Duodenal mucosa (tissue), 2 donors: ENCODE results near the gene SPON2.

Experiments
- H3K27ac ChIP-seq: one replicate; pipeline ENCODE4 v1.7.0; 2013; ENCODE audit warnings: low read depth, low read length
- H3K27me3 ChIP-seq, 2 donors: one replicate each; pipeline ENCODE4 v1.7.0; 2013; ENCODE audit warnings: low read length in 2 of 2, control low read depth in 1 of 2; ENCODE audit not compliant: insufficient read depth in 2 of 2, control insufficient read depth in 1 of 2
- H3K36me3 ChIP-seq, 2 donors: one replicate each; pipeline ENCODE4 v1.7.0; 2013; ENCODE audit warnings: low read length in 2 of 2, control low read depth in 1 of 2; ENCODE audit not compliant: insufficient read depth in 2 of 2, control insufficient read depth in 1 of 2
- H3K4me1 ChIP-seq, 2 donors: one replicate each; pipeline ENCODE4 v1.7.0; 2013; ENCODE audit warnings: low read length in 2 of 2, control low read depth in 1 of 2; ENCODE audit not compliant: insufficient read depth in 2 of 2, control insufficient read depth in 1 of 2
- H3K4me3 ChIP-seq, 2 donors: one replicate each; pipeline ENCODE4 v1.7.0; 2013; ENCODE audit warnings: low read length in 2 of 2, low read depth in 1 of 2
- H3K9ac ChIP-seq, 2 donors: one replicate each; pipeline ENCODE4 v1.7.0; 2013; ENCODE audit warnings: low read length in 2 of 2, low read depth in 1 of 2
- H3K9me3 ChIP-seq, 2 donors: one replicate each; pipeline ENCODE4 v1.7.0; 2013; ENCODE audit warnings: low read length in 2 of 2, control low read depth in 1 of 2; ENCODE audit not compliant: control insufficient read depth in 1 of 2

The SPON2 gene

GRCh38 chr4:1164956-1165545, 7.3 kb downstream of the SPON2 start:
- Histone ChIP-seq H3K9ac (no peak overlapping the region), H3K27ac (no peak overlapping the region), H3K27me3 (peaks cover 3 to 13% of the 10 kb centered on the region in 2 donors)

GRCh38 chr4:1164444-1164843, 7.9 kb downstream of the SPON2 start:
- Histone ChIP-seq H3K27me3 (peaks cover 2 to 10% of the 10 kb centered on the region in 2 donors), H3K4me3 (no peak overlapping the region), H3K4me1 (peaks cover 15 to 22% of the 10 kb centered on the region in 2 donors), H3K9me3 (no peaks in the 10 kb centered on the region), H3K27ac (no peak overlapping the region), H3K9ac (no peak overlapping the region), H3K36me3 (no peaks in the 10 kb centered on the region)

More at GRCh38 chr4:1164956-1165545, 7.3 kb downstream of the SPON2 start:
- Histone ChIP-seq H3K4me1 (peaks cover 15 to 22% of the 10 kb centered on the region in 2 donors), H3K4me3 (no peak overlapping the region), H3K36me3 (peaks cover 0 to 1% of the 10 kb centered on the region in 2 donors), H3K9me3 (no peaks in the 10 kb centered on the region)

DNA sequence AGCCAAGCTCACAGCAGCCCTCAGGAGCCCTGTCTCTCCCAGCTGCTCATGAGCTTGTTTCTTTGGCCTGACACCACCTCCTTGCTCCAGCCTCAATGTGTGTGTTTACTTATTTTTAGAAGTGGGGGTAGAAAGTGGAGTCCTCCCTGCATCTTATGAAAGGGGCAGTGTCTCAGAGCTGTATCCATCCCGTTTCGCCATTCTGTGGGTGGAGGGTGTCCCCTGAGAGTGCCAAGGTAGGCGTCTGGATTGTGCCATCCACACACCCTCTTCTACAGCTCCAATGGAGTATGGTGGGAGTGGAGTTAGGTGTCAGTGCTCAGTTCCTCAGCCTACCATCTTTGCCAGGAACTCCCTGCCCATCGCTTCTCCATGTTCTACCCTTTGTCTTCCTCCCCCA, 8.3 kb downstream of the SPON2 start:
- H3K4me3 ChIP-seq = no peak overlapping the region
- no peak overlapping the region for H3K27ac ChIP-seq
- H3K9ac ChIP-seq = no peak overlapping the region
- peaks cover 15 to 21% of the 10 kb centered on the region in 2 donors for H3K4me1 ChIP-seq
- no peaks in the 10 kb centered on the region for H3K36me3 ChIP-seq
- peaks cover 0 to 10% of the 10 kb centered on the region in 2 donors for H3K27me3 ChIP-seq
- H3K9me3 ChIP-seq = no peaks in the 10 kb centered on the region

GRCh38 chr4:1160351-1160750, 12.0 kb downstream of the SPON2 start:
- H3K9ac ChIP-seq = no peak overlapping the region
- peaks cover 6% of the 10 kb centered on the region in 2 donors for H3K9me3 ChIP-seq
- no peak overlapping the region for H3K27ac ChIP-seq
- peaks cover 0 to 7% of the 10 kb centered on the region in 2 donors for H3K4me1 ChIP-seq
- H3K4me3 ChIP-seq = no peak overlapping the region
- no peaks in the 10 kb centered on the region for H3K36me3 ChIP-seq
- peaks cover 0 to 2% of the 10 kb centered on the region in 2 donors for H3K27me3 ChIP-seq

DNA sequence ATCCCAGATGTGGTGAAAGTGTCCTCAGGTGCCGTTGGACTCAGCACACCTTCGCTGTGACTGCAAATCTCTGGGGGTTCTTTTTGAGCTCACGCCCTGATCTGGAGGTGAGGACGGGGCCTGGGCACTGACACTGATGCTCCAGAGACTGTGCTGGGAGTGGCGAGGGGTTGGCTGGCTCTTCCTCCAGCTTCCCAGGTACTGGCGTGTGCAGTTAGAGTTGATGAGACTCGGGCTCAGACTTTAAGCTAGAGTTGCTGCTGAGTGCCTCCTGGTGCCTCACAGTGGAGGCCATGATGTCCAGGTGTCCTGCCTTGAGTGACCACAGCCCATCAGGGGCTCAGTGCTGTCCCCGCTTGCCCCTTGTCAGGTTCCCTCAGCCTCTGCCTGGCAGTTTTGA, 16.3 kb downstream of the SPON2 start:
- Histone ChIP-seq H3K27ac (no peak overlapping the region), H3K4me3 (no peak overlapping the region), H3K4me1 (peaks cover 0 to 7% of the 10 kb centered on the region in 2 donors), H3K36me3 (no peaks in the 10 kb centered on the region), H3K9ac (no peak overlapping the region), H3K27me3 (peaks cover 8 to 13% of the 10 kb centered on the region in 2 donors), H3K9me3 (peaks cover 6% of the 10 kb centered on the region in 2 donors)

DNA sequence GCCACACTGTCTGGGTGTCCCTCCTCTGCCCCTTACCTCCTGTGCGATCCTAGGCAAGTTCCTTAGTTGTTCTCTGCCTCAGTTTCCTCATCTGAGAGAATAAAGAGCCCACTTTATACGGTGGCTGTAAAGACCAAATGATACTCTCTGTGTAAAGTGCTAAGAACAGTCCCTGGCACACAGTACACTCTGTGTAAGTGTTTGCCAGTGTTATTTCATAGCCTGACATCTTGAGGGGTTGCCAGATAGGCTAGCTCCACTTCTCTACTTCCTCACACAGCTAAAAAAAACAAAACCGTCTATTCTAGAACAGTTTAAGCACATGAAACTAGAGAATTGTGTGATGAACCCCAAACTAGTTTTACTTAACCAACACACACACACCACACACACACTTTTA, 17.1 kb downstream of the SPON2 start:
- Histone ChIP-seq H3K27ac (no peak overlapping the region), H3K4me1 (peaks cover 0 to 7% of the 10 kb centered on the region in 2 donors), H3K4me3 (no peak overlapping the region), H3K9me3 (peaks cover 6% of the 10 kb centered on the region in 2 donors), H3K36me3 (no peaks in the 10 kb centered on the region), H3K9ac (no peak overlapping the region), H3K27me3 (peaks cover 8 to 13% of the 10 kb centered on the region in 2 donors)

GRCh38 chr4:1154523-1155182, 17.7 kb downstream of the SPON2 start:
- no peaks in the 10 kb centered on the region for H3K36me3 ChIP-seq
- peaks cover 0 to 7% of the 10 kb centered on the region in 2 donors for H3K4me1 ChIP-seq
- H3K9ac ChIP-seq = no peak overlapping the region
- H3K4me3 ChIP-seq = peak overlapping the region in 1 of 2 donors; percentile 14
- H3K27ac ChIP-seq = no peak overlapping the region
- H3K27me3 ChIP-seq = peaks cover 8 to 13% of the 10 kb centered on the region in 2 donors
- peaks cover 6% of the 10 kb centered on the region in 2 donors for H3K9me3 ChIP-seq

GRCh38 chr4:1154126-1154522, 18.3 kb downstream of the SPON2 start:
- Histone ChIP-seq H3K36me3 (no peaks in the 10 kb centered on the region), H3K27ac (no peak overlapping the region), H3K4me3 (no peak overlapping the region), H3K9ac (no peak overlapping the region), H3K4me1 (peaks cover 0 to 7% of the 10 kb centered on the region in 2 donors), H3K27me3 (peaks cover 8 to 13% of the 10 kb centered on the region in 2 donors), H3K9me3 (peaks cover 6% of the 10 kb centered on the region in 2 donors)

- no peak overlapping the region for H3K27ac ChIP-seq
- H3K36me3 ChIP-seq = no peaks in the 10 kb centered on the region
- H3K27me3 ChIP-seq = peaks cover 8 to 13% of the 10 kb centered on the region in 2 donors
- no peak overlapping the region for H3K9ac ChIP-seq
- no peak overlapping the region for H3K4me3 ChIP-seq
- H3K9me3 ChIP-seq = peaks cover 6% of the 10 kb centered on the region in 2 donors
- H3K4me1 ChIP-seq = peaks cover 0 to 7% of the 10 kb centered on the region in 2 donors
Observed at GRCh38 chr4:1153567-1154090, 18.8 kb downstream of the SPON2 start.

- H3K9ac ChIP-seq = no peak overlapping the region
- no peak overlapping the region for H3K27ac ChIP-seq
- peaks cover 0 to 7% of the 10 kb centered on the region in 2 donors for H3K4me1 ChIP-seq
- no peaks in the 10 kb centered on the region for H3K36me3 ChIP-seq
- H3K9me3 ChIP-seq = no peaks in the 10 kb centered on the region
- H3K4me3 ChIP-seq = no peak overlapping the region
- peaks cover 8 to 13% of the 10 kb centered on the region in 2 donors for H3K27me3 ChIP-seq
Observed at GRCh38 chr4:1152290-1152689, 20.1 kb downstream of the SPON2 start.
